Chondrocyte (in vitro differentiated cells): ENCODE data around the gene PBX3. TPM values are rescaled to one million over a fixed set of nuclear protein-coding genes. Genes with fewer than 3 reads are reported as not detected.

ENCODE experiments used
- DNase-seq: peaks from one replicate; pipeline ENCODE4 v3.0.0; 2021; ENCODE audit warnings: mixed read lengths, low spot score
- H3K27ac Mint-ChIP-seq: one replicate; pipeline ENCODE4 v1.8.0; 2021; ENCODE audit warnings: mild to moderate bottlenecking, moderate library complexity, mixed read lengths; ENCODE audit not compliant: unreplicated experiment
- H3K27me3 Mint-ChIP-seq: 2 replicates; pipeline ENCODE4 v1.8.0; 2021; ENCODE audit warnings: low read depth, mixed read lengths
- H3K36me3 Mint-ChIP-seq: 2 replicates; pipeline ENCODE4 v1.8.0; 2021; ENCODE audit warnings: low read depth, mixed read lengths
- H3K4me1 Mint-ChIP-seq: 2 replicates; pipeline ENCODE4 v1.8.0; 2021; ENCODE audit warnings: low read depth, mild to moderate bottlenecking, mixed read lengths
- H3K4me3 Mint-ChIP-seq: one replicate; pipeline ENCODE4 v1.8.0; 2021; ENCODE audit warnings: mild to moderate bottlenecking, moderate library complexity, mixed read lengths; ENCODE audit not compliant: unreplicated experiment
- H3K9me3 Mint-ChIP-seq: 2 replicates; pipeline ENCODE4 v1.8.0; 2021; ENCODE audit warnings: low read depth, mixed read lengths
- CTCF ChIP-seq: fragments of 200-600 bp; sonication (generic); IDR thresholded peaks from 2 replicates; pipeline ENCODE4 v1.5.0; 2021; ENCODE audit warnings: antibody characterized with exemption, mild to moderate bottlenecking, moderate library complexity
- total RNA-seq: library from RNA; stranded (reverse); gene quantifications from 3 replicates; pipeline ENCODE4 v1.2.1, GENCODE V29; 2021

PBX3 gene
- total RNA-seq, 1 donor from 2014 or later: 24.1 TPM

- no peak for TF ChIP-seq CTCF
- Mint-ChIP-seq H3K4me3 (no peak overlapping the region), H3K4me1 (peaks cover 14% of the 10 kb centered on the region), H3K36me3 (peaks cover 8% of the 10 kb centered on the region), H3K27ac (no peak overlapping the region), H3K9me3 (peaks cover 11% of the 10 kb centered on the region), H3K27me3 (no peaks in the 10 kb centered on the region)
- DNase-seq: no peak
Observed at GRCh38 chr9:125785248-125785751, 38.1 kb downstream of the PBX3 start.

- peaks cover 5% of the 10 kb centered on the region for H3K9me3 Mint-ChIP-seq
- H3K4me1 Mint-ChIP-seq: peaks cover 14% of the 10 kb centered on the region
- no peak for DNase-seq
- H3K27me3 Mint-ChIP-seq: no peaks in the 10 kb centered on the region
- no peak overlapping the region for H3K27ac Mint-ChIP-seq
- H3K36me3 Mint-ChIP-seq: peaks cover 6% of the 10 kb centered on the region
- no peak for TF ChIP-seq CTCF
- no peak overlapping the region for H3K4me3 Mint-ChIP-seq
Observed at GRCh38 chr9:125787715-125788114, 40.5 kb downstream of the PBX3 start.

- H3K4me3 Mint-ChIP-seq: no peak overlapping the region
- peaks cover 6% of the 10 kb centered on the region for H3K36me3 Mint-ChIP-seq
- peaks cover 12% of the 10 kb centered on the region for H3K4me1 Mint-ChIP-seq
- TF ChIP-seq CTCF: no peak
- no peak overlapping the region for H3K27ac Mint-ChIP-seq
- no peaks in the 10 kb centered on the region for H3K27me3 Mint-ChIP-seq
- no peaks in the 10 kb centered on the region for H3K9me3 Mint-ChIP-seq
- DNase-seq: no peak
Observed at GRCh38 chr9:125789196-125789595, 42.0 kb downstream of the PBX3 start.

GRCh38 chr9:125794708-125795107 lies 47.5 kb downstream of the PBX3 start:
- DNase-seq: no peak
- Mint-ChIP-seq H3K36me3 (peaks cover 2% of the 10 kb centered on the region), H3K27me3 (no peaks in the 10 kb centered on the region), H3K27ac (no peak overlapping the region), H3K4me3 (no peak overlapping the region), H3K4me1 (peaks cover 6% of the 10 kb centered on the region), H3K9me3 (no peaks in the 10 kb centered on the region)
- no peak for TF ChIP-seq CTCF

- DNase-seq: no peak
- Mint-ChIP-seq H3K9me3 (no peaks in the 10 kb centered on the region), H3K27ac (no peak overlapping the region), H3K36me3 (peaks cover 2% of the 10 kb centered on the region), H3K4me3 (no peak overlapping the region), H3K4me1 (peaks cover 9% of the 10 kb centered on the region), H3K27me3 (no peaks in the 10 kb centered on the region)
- no peak for TF ChIP-seq CTCF
Observed at GRCh38 chr9:125795970-125796596, 48.9 kb downstream of the PBX3 start.
